Heart left ventricle (tissue), 13 donors: ENCODE data around the gene P2RY11.

Experiments
- POLR2A ChIP-seq, 2 donors: fragments of 450-650 bp; IDR thresholded peaks; one replicate each; pipeline ENCODE4 v1.6.1; 2017; ENCODE audit warnings: antibody characterized with exemption in 2 of 2, mild to moderate bottlenecking in 2 of 2, moderate library complexity in 2 of 2
- TF ChIP-seq, protein P1 (sequence below), 12 donors: fragments of 200-600 bp; sonication (generic) in 4 of 12; IDR thresholded peaks; one replicate each; pipeline versions ENCODE4 v1.5.0 to v1.8.0; 2018 to 2022; ENCODE audit warnings: antibody characterized with exemption in 12 of 12, mild to moderate bottlenecking in 5 of 12
- donor health status: ischemic (EF 13 %, LVEDD 7.1; RV severe dilation, severe dysfunction).
- donor health status: DM: no; HTN: yes; CAD: no.
- donor health status: DM: no; HTN: no; CAD: no.
- donor health status: ischemic (EF 25% LVEDD 6.9; RV normal size, moderate dysfunction).
- donor health status: ischemic (EF 25% LVEDD 5.7; RV mildly dilated, moderate dysfunction).
- donor health status: ischemic (EF 35%, LVEDD 5.7; RV mildly dilated, moderate dysfunction).
- donor health status: nonischemic (EF 11% LVEDD 7.7; RV severe dilation, severe dysfunction).
- donor health status: DM: yes; HTN: yes; CAD: no.
- donor health status: PGD.
- donor health status: ischemic (EF 29% LVEDD 5.4; RV normal size, mild dysfunction).
- donor health status: nonischemic (EF 23%, LVEDD 6.1; RV moderate dilation, normal function).

DNA sequence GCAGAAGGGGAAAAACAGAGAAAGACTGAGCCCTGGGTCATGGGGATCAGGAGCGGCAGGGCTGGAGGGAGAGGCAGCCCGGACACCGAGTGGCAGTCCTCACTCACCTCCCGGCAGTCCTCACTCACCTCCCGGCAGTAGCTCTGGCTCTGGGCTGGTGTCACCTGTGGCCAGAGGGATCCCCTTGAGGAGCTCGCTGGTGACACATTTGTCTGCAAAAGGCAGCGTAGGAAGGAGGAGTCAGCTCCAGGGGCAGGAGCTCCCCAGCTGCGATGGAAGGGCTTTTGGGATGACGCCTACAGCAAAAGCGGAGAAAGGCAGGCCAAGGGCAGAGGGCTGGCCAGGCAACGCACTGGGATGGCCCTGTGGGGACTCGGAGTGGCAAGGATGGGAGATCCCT, 7.5 kb downstream of the P2RY11 start:
- TF ChIP-seq, protein P1, sequence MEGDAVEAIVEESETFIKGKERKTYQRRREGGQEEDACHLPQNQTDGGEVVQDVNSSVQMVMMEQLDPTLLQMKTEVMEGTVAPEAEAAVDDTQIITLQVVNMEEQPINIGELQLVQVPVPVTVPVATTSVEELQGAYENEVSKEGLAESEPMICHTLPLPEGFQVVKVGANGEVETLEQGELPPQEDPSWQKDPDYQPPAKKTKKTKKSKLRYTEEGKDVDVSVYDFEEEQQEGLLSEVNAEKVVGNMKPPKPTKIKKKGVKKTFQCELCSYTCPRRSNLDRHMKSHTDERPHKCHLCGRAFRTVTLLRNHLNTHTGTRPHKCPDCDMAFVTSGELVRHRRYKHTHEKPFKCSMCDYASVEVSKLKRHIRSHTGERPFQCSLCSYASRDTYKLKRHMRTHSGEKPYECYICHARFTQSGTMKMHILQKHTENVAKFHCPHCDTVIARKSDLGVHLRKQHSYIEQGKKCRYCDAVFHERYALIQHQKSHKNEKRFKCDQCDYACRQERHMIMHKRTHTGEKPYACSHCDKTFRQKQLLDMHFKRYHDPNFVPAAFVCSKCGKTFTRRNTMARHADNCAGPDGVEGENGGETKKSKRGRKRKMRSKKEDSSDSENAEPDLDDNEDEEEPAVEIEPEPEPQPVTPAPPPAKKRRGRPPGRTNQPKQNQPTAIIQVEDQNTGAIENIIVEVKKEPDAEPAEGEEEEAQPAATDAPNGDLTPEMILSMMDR (IDR thresholded peaks at IDR 0.05): no peak
- no peak for TF ChIP-seq POLR2A (IDR thresholded peaks at IDR 0.05)
